ENCODE measurements around the gene DGKZ.

- TF ChIP-seq, protein P1, sequence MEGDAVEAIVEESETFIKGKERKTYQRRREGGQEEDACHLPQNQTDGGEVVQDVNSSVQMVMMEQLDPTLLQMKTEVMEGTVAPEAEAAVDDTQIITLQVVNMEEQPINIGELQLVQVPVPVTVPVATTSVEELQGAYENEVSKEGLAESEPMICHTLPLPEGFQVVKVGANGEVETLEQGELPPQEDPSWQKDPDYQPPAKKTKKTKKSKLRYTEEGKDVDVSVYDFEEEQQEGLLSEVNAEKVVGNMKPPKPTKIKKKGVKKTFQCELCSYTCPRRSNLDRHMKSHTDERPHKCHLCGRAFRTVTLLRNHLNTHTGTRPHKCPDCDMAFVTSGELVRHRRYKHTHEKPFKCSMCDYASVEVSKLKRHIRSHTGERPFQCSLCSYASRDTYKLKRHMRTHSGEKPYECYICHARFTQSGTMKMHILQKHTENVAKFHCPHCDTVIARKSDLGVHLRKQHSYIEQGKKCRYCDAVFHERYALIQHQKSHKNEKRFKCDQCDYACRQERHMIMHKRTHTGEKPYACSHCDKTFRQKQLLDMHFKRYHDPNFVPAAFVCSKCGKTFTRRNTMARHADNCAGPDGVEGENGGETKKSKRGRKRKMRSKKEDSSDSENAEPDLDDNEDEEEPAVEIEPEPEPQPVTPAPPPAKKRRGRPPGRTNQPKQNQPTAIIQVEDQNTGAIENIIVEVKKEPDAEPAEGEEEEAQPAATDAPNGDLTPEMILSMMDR (IDR thresholded peaks at IDR 0.05) = no peak
- no peak for TF ChIP-seq POLR2AphosphoS5 (IDR thresholded peaks at IDR 0.05; ENCODE audit: insufficient read depth in 1 of 2, low read depth in 1 of 2)
Observed at GRCh38 chr11:46330154-46330553, 17.1 kb upstream of the DGKZ start.

Data from vagina (tissue), 2 donors.